ENCODE results near the gene MAP3K7.

MAP3K7 gene

GRCh38 chr6:90467546-90467945 is 119.3 kb downstream of the MAP3K7 start:
- no peak for TF ChIP-seq CTCF (IDR thresholded peaks at IDR 0.05; ENCODE audit: low read depth, low read length)
- in situ Hi-C loops (cut with HindIII; ENCODE audit: low sequenced_read_pairs) = no loop called here
- DNase-seq (ENCODE audit: low read depth, low spot score) = no peak
- no peak overlapping the region for H3K4me3 ChIP-seq (ENCODE audit: low read depth, low read length)

- in situ Hi-C loops (cut with HindIII; ENCODE audit: low sequenced_read_pairs) = no loop called here
- H3K4me3 ChIP-seq (ENCODE audit: low read depth, low read length) = no peak overlapping the region
- no peak for TF ChIP-seq CTCF (IDR thresholded peaks at IDR 0.05; ENCODE audit: low read depth, low read length)
- DNase-seq (ENCODE audit: low read depth, low spot score) = peak; percentile 40
These were observed 120.5 kb downstream of the MAP3K7 start for GRCh38 chr6:90466154-90466940.

- H3K4me3 ChIP-seq (ENCODE audit: low read depth, low read length) = no peak overlapping the region
- no peak for DNase-seq (ENCODE audit: low read depth, low spot score)
- in situ Hi-C loops (cut with HindIII; ENCODE audit: low sequenced_read_pairs) = no loop called here
These were observed 121.2 kb downstream of the MAP3K7 start for GRCh38 chr6:90465686-90466085.

GRCh38 chr6:90464507-90464906 is 122.4 kb downstream of the MAP3K7 start:
- no peak overlapping the region for H3K4me3 ChIP-seq (ENCODE audit: low read depth, low read length)
- no peak for TF ChIP-seq CTCF (IDR thresholded peaks at IDR 0.05; ENCODE audit: low read depth, low read length)
- no peak for DNase-seq (ENCODE audit: low read depth, low spot score)
- in situ Hi-C loops (cut with HindIII; ENCODE audit: low sequenced_read_pairs) = no loop called here

More at GRCh38 chr6:90465686-90466085, 121.2 kb downstream of the MAP3K7 start:
- TF ChIP-seq CTCF (IDR thresholded peaks at IDR 0.05; ENCODE audit: low read depth, low read length) = no peak

- no peak for DNase-seq (ENCODE audit: low read depth, low spot score)
- no peak overlapping the region for H3K4me3 ChIP-seq (ENCODE audit: low read depth, low read length)
- no peak for TF ChIP-seq CTCF (IDR thresholded peaks at IDR 0.05; ENCODE audit: low read depth, low read length)
- in situ Hi-C loops (cut with HindIII; ENCODE audit: low sequenced_read_pairs) = no loop called here
These were observed 123.0 kb downstream of the MAP3K7 start for GRCh38 chr6:90463874-90464273.
